AG10803 (cell line): ENCODE measurements around the gene SIAH1.
"Not testable (repeated sequence)": the region's sequence is repeated elsewhere in the genome, so short reads cannot be mapped to it uniquely, and the experiment has no call there.

Experiments
- DNase-seq: peaks from one replicate; pipeline ENCODE4 v3.0.0; 2010; ENCODE audit warnings: low read depth
- H3K4me3 ChIP-seq: 2 replicates; pipeline ENCODE4 v1.5.1; 2011; ENCODE audit warnings: mild to moderate bottlenecking, low read length, control low read depth
- CTCF ChIP-seq: conservative IDR thresholded peaks from 2 replicates; pipeline ENCODE4 v1.5.1; 2011; ENCODE audit warnings: mild to moderate bottlenecking, low read length, control low read depth, inconsistent platforms

SIAH1 gene

GRCh38 chr16:48372744-48373143 lies 12.5 kb downstream of the SIAH1 start:
- no peak overlapping the region for H3K4me3 ChIP-seq

GRCh38 chr16:48371393-48371780 lies 13.8 kb downstream of the SIAH1 start:
- DNase-seq: peak; percentile 35
- no peak overlapping the region for H3K4me3 ChIP-seq
- TF ChIP-seq CTCF: no peak

More at GRCh38 chr16:48372744-48373143, 12.5 kb downstream of the SIAH1 start:
- no peak for TF ChIP-seq CTCF
- no peak for DNase-seq

- not testable (repeated sequence) for DNase-seq, H3K4me3 ChIP-seq
Observed at GRCh38 chr16:48370668-48371392, 14.4 kb downstream of the SIAH1 start.

GRCh38 chr16:48370229-48370628 lies 15.0 kb downstream of the SIAH1 start:
- no peak overlapping the region for H3K4me3 ChIP-seq
- no peak for TF ChIP-seq CTCF
- no peak for DNase-seq

GRCh38 chr16:48369765-48370164 lies 15.4 kb downstream of the SIAH1 start:
- TF ChIP-seq CTCF: no peak
- no peak overlapping the region for H3K4me3 ChIP-seq
- DNase-seq: no peak

- H3K4me3 ChIP-seq: no peak overlapping the region
- TF ChIP-seq CTCF: no peak
- DNase-seq: no peak
Observed at GRCh38 chr16:48367441-48368049, 17.7 kb downstream of the SIAH1 start.

- TF ChIP-seq CTCF: no peak
- peak overlapping the region; percentile 73 for H3K4me3 ChIP-seq
- DNase-seq: peak; percentile 94
Observed at GRCh38 chr16:48366165-48367093, 18.8 kb downstream of the SIAH1 start.
